GM13976 (cell line): ENCODE measurements around the gene AGAP1.
"Not testable (repeated sequence)": the region's sequence is repeated elsewhere in the genome, so short reads cannot be mapped to it uniquely, and the experiment has no call there.

Source experiments
- DNase-seq: peaks from one replicate; pipeline ENCODE4 v3.0.0; 2012; ENCODE audit warnings: low spot score
- in situ Hi-C: fragments of 300-500 bp; cut with MboI; formaldehyde crosslinking; loops from one replicate; pipeline ENCODE4 v1.12.0; 2022; ENCODE audit warnings: low sequenced_read_pairs, mixed read lengths, inconsistent platforms; ENCODE audit not compliant: unreplicated experiment
- TF ChIP-seq, protein P1 (sequence below): IDR thresholded peaks from 2 replicates; pipeline ENCODE4 v1.5.1; 2012; ENCODE audit warnings: borderline replicate concordance, mild to moderate bottlenecking; ENCODE audit not compliant: insufficient read depth; ENCODE audit errors: extremely low read depth, missing control alignments, control extremely low read depth

The AGAP1 gene

DNA sequence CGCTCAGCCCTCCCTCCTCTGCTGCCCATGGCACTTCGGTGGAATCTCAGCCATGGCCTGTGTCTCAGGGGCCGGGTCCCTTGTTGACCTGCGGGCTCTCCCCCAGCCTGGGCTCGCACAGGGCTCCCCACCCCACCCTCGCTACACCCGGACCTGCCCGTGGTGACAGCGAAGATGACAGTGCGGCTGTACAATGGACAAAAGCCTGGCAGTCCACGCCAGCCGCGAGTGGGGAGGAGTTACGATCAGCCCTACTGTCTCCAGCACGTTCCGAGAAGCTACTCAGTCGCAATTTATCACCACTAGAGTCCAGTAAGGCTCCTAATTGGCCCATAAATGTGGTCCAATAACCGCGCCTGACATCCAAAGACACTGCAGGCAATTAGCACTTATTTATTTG lies 642.7 kb downstream of the AGAP1 start:
- no peak for DNase-seq
- in situ Hi-C loops, result no loop called here
- TF ChIP-seq, protein P1, sequence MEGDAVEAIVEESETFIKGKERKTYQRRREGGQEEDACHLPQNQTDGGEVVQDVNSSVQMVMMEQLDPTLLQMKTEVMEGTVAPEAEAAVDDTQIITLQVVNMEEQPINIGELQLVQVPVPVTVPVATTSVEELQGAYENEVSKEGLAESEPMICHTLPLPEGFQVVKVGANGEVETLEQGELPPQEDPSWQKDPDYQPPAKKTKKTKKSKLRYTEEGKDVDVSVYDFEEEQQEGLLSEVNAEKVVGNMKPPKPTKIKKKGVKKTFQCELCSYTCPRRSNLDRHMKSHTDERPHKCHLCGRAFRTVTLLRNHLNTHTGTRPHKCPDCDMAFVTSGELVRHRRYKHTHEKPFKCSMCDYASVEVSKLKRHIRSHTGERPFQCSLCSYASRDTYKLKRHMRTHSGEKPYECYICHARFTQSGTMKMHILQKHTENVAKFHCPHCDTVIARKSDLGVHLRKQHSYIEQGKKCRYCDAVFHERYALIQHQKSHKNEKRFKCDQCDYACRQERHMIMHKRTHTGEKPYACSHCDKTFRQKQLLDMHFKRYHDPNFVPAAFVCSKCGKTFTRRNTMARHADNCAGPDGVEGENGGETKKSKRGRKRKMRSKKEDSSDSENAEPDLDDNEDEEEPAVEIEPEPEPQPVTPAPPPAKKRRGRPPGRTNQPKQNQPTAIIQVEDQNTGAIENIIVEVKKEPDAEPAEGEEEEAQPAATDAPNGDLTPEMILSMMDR, result no peak

DNA sequence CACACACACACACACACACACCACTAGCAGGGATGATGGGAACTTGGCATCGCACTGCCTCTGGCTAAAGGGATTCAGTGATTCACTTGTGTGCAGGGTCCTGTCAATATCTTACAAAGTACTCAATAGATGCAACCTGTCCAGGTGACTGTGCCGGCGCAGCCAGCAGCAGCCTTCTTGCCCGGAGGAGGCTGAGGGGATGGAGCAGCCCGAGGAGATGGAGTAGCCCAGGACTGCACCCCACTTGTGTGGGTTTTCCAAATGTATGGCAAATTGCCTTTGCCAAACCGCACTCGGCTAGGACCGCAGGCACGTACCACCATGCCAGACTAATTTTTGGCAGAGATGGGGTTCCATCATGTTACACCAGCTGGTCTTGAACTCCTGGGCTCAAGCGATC lies 643.2 kb downstream of the AGAP1 start:
- in situ Hi-C loops, result no loop called here
- DNase-seq, result no peak
- TF ChIP-seq, protein P1, result no peak

DNA sequence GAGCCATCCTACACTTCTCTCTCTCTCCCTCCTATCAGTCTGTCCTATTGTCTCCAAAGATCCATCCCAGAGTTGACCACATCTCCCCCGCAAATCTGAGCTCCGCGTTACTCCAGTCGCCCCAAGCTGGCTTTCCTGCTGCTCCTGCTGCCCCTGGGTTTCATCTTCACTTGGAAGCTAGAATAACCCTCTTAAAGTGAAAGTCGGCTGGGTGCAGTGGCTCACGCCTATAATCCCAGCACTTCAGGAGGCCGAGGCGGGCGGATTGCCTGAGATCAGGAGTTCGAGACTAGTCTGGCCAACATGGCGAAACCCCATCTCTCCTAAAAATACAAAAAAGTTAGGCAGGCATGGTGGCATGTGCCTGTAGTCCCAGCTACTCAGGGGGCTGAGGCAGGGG lies 647.8 kb downstream of the AGAP1 start:
- DNase-seq, in situ Hi-C loops: not testable (repeated sequence)

DNA sequence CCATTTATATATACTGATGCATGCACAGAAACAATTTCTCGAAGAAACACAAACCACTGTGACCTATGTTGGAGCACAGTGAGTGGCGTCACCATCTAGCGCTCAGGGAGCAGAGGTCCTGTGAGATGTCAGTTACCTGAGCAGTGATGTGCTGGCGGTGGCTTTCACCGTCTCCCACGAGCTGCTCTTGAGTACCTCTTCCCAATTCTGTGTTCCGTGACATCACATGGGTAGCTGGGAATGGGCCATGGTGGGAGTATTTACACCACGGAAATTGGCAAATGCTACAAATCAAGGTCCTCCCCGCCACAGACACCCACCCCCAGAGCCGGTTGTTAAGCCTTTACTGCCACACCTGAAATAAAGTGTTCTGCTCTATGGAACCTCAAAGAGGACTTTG lies 650.0 kb downstream of the AGAP1 start:
- TF ChIP-seq, protein P1, result no peak
- in situ Hi-C loops, result no loop called here
- no peak for DNase-seq

DNA sequence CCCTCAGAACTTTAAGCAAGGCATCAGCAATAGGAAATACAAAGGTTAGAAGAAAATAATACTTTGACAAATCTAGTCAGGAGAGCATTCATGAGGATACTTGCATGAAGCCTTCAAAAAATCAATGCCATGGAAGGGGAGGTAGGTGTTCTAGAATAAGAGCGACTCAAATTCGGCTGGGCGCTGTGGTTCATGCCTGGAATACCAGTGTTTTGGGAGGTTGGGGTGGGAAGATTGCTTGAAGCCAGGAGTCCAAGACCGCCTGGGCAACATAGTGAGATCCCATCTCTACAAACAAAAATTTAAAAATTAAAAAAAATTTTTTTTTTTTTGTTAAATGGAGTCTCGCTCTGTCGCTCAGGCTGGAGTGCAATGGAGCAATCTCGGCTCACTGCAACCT lies 652.6 kb downstream of the AGAP1 start:
- DNase-seq, result no peak
- TF ChIP-seq, protein P1, result no peak
- in situ Hi-C loops, result no loop called here

DNA sequence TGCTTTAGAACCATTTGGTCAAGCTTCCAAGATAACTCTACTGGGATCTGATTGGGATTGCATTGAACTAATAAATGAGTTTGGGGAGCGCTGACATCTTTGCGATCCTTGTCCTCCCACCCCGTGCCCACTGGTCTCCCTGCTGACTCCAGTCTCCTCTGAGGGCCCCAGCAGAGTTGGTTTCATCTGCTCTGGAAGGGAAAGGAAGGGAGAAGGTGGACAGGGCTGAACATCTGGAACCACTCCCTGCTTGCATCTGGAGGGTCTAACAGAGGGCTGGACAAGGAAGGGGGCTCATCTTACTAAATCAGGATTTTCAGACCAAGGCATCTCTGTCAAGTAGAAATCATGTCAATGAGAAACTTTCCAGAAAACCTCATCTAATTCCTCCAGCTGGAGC lies 661.6 kb downstream of the AGAP1 start:
- no peak for DNase-seq
- TF ChIP-seq, protein P1, result no peak
- in situ Hi-C loops, result no loop called here

DNA sequence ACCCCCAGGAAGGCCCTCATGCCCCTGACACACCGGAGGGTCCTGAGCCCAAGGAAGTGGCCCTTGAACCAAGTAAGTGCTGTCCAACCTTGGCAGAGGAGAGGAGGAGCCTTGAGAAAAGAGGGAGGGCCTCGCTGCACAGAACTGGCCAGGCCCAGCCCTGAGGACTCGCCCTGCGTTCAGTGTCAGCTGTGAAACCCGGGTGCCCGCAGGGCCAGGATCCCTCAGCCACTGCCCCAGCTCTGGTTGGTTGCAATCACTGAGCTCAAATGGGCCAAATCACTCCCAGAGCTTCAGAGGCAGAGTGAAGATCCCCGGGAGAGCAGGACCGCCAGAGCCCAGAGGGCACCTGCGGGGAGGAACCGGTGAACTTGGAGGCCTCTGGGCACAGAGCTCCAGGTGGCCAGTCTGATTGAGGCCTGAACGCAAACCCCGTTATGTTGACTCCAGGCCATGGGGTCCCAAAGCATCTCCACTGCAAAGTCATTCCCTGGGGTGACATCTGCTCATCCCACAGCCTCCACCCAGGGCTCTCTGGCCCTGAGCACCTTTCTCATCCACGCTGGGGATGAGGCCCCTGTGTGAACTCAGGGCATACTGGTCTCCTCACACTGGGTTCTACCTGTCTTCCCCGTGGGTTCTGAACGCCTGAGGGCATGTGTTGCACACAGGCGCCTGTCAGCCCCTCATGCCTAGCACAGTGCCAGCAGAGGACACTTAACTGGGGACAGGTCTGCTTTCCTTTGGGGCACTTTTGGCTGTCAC lies 662.4 kb downstream of the AGAP1 start:
- no peak for DNase-seq
- in situ Hi-C loops, result no loop called here
- TF ChIP-seq, protein P1, result no peak
